Lower leg skin (tissue), 3 donors: ENCODE data around the gene SH2D2A.

Experiments used
- POLR2A ChIP-seq, 2 donors: fragments of 450-650 bp; IDR thresholded peaks; one replicate each; pipeline ENCODE4 v1.6.1; 2016 to 2017; ENCODE audit warnings: antibody characterized with exemption in 2 of 2, mild to moderate bottlenecking in 1 of 2, moderate library complexity in 1 of 2
- TF ChIP-seq, protein P1 (sequence below), 3 donors: fragments of 450-650 bp; IDR thresholded peaks; one replicate each; pipeline ENCODE4 v1.5.1; 2016; ENCODE audit warnings: antibody characterized with exemption in 3 of 3, mild to moderate bottlenecking in 3 of 3, moderate library complexity in 2 of 3

DNA sequence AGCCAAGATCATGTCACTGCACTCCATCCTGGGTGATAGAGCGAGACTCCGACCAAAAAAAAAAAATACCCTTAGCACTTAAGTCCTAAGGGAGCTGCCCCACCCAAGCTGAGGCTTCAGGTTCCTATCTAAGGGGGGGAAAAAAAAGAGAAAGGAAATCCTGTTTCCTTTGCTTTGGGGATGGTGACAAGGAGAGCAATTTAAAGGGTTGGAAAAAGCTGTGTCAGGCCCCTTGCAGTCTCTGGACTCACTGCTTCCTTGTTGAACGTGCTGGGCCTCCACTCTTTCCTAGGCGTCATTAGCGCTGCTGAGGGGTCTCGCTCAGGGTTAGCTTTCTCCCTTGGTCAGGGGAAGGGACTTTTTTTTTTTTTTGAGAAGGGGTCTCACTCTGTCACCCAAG, 31.2 kb downstream of the SH2D2A start:
- TF ChIP-seq, protein P1, sequence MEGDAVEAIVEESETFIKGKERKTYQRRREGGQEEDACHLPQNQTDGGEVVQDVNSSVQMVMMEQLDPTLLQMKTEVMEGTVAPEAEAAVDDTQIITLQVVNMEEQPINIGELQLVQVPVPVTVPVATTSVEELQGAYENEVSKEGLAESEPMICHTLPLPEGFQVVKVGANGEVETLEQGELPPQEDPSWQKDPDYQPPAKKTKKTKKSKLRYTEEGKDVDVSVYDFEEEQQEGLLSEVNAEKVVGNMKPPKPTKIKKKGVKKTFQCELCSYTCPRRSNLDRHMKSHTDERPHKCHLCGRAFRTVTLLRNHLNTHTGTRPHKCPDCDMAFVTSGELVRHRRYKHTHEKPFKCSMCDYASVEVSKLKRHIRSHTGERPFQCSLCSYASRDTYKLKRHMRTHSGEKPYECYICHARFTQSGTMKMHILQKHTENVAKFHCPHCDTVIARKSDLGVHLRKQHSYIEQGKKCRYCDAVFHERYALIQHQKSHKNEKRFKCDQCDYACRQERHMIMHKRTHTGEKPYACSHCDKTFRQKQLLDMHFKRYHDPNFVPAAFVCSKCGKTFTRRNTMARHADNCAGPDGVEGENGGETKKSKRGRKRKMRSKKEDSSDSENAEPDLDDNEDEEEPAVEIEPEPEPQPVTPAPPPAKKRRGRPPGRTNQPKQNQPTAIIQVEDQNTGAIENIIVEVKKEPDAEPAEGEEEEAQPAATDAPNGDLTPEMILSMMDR (IDR thresholded peaks at IDR 0.05), result no peak
- TF ChIP-seq POLR2A (IDR thresholded peaks at IDR 0.05), result no peak
